Neural cell (in vitro differentiated cells): ENCODE data around the gene TMEM86A. TPM values are rescaled to one million over a fixed set of nuclear protein-coding genes. Genes with fewer than 3 reads are reported as not detected.

Experiments
- H2AFZ ChIP-seq: fragments of 200-600, 300-800 bp; sonication (generic), shearing (Covaris generic); 2 replicates; pipeline ENCODE4 v1.6.0; 2014; ENCODE audit warnings: low read depth, mild to moderate bottlenecking, antibody characterized with exemption, low read length, moderate library complexity
- H3F3A ChIP-seq: fragments of 200-600 bp; shearing (Covaris generic); 2 replicates; pipeline ENCODE4 v1.6.1; 2016; ENCODE audit warnings: mild to moderate bottlenecking, moderate library complexity, mixed read lengths, antibody characterized with exemption, low read length; ENCODE audit not compliant: insufficient read depth, poor library complexity, severe bottlenecking
- H3K27ac ChIP-seq: fragments of 200-600, 300-800 bp; sonication (generic), shearing (Covaris generic); 2 replicates; pipeline ENCODE4 v1.5.1; 2014; ENCODE audit warnings: mild to moderate bottlenecking, low read length, moderate library complexity
- H3K27me3 ChIP-seq: fragments of 300-800, 200-600 bp; sonication (generic), shearing (Covaris generic); 2 replicates; pipeline ENCODE4 v1.6.0; 2014; ENCODE audit warnings: mild to moderate bottlenecking, low read depth, low read length, moderate library complexity; ENCODE audit not compliant: insufficient read depth
- H3K36me3 ChIP-seq: fragments of 300-800, 200-600 bp; sonication (generic), shearing (Covaris generic); 2 replicates; pipeline ENCODE4 v1.5.1; 2014; ENCODE audit warnings: mild to moderate bottlenecking, antibody characterized with exemption, low read length, moderate library complexity; ENCODE audit not compliant: insufficient read depth
- H3K4me2 ChIP-seq: fragments of 300-800, 200-600 bp; sonication (generic), shearing (Covaris generic); 2 replicates; pipeline ENCODE4 v1.6.0; 2014; ENCODE audit warnings: mild to moderate bottlenecking, low read length
- H3K4me3 ChIP-seq: fragments of 300-800, 200-600 bp; sonication (generic), shearing (Covaris generic); 2 replicates; pipeline ENCODE4 v1.5.1; 2014; ENCODE audit warnings: mild to moderate bottlenecking, low read length, moderate library complexity
- H3K79me2 ChIP-seq: fragments of 200-600 bp; shearing (Covaris generic); replicated peaks from 2 replicates; pipeline ENCODE4 v1.6.0; 2014; ENCODE audit warnings: mild to moderate bottlenecking, low read length, moderate library complexity; ENCODE audit not compliant: insufficient read depth
- H3K9ac ChIP-seq: fragments of 300-800, 200-600 bp; sonication (generic), shearing (Covaris generic); 2 replicates; pipeline ENCODE4 v1.6.1; 2016; ENCODE audit warnings: mild to moderate bottlenecking, low read length, mixed read lengths
- H3K9me2 ChIP-seq: fragments of 200-600 bp; shearing (Covaris generic); 2 replicates; pipeline ENCODE4 v1.6.1; 2016; ENCODE audit warnings: mild to moderate bottlenecking, low read length, mixed read lengths; ENCODE audit not compliant: insufficient read depth
- H3K9me3 ChIP-seq: fragments of 200-600, 300-800 bp; sonication (generic), shearing (Covaris generic); 2 replicates; pipeline ENCODE4 v1.6.1; 2016; ENCODE audit warnings: mild to moderate bottlenecking, mixed run types, low read length, moderate library complexity, mixed read lengths
- H4K20me1 ChIP-seq: fragments of 200-600 bp; shearing (Covaris generic); 2 replicates; pipeline ENCODE4 v1.6.1; 2016; ENCODE audit warnings: mild to moderate bottlenecking, mixed run types; ENCODE audit not compliant: insufficient read depth
- EP300 ChIP-seq: fragments of 450-650 bp; conservative IDR thresholded peaks from 2 replicates; pipeline ENCODE4 v1.6.1; 2014; ENCODE audit warnings: antibody characterized with exemption, mild to moderate bottlenecking, moderate library complexity; ENCODE audit not compliant: poor library complexity, severe bottlenecking
- EZH2 ChIP-seq: fragments of 200-600, 300-800 bp; shearing (Covaris generic), sonication (generic); IDR thresholded peaks from 2 replicates; pipeline ENCODE4 v1.6.1; 2014; ENCODE audit warnings: antibody characterized with exemption, low read length, borderline replicate concordance, mild to moderate bottlenecking; ENCODE audit not compliant: insufficient read depth, poor library complexity, severe bottlenecking
- MXI1 ChIP-seq: fragments of 450-650 bp; conservative IDR thresholded peaks from 2 replicates; pipeline ENCODE4 v1.6.1; 2014; ENCODE audit warnings: antibody characterized with exemption, mild to moderate bottlenecking; ENCODE audit not compliant: poor library complexity, severe bottlenecking
- POLR2AphosphoS5 ChIP-seq: IDR thresholded peaks from 2 replicates; pipeline ENCODE4 v1.6.1; 2012
- RAD21 ChIP-seq: fragments of 450-650 bp; conservative IDR thresholded peaks from 2 replicates; pipeline ENCODE4 v1.6.1; 2014; ENCODE audit warnings: antibody characterized with exemption, mild to moderate bottlenecking, moderate library complexity
- SMC3 ChIP-seq: fragments of 450-650 bp; conservative IDR thresholded peaks from 2 replicates; pipeline ENCODE4 v1.6.1; 2014; ENCODE audit warnings: antibody characterized with exemption, mild to moderate bottlenecking, moderate library complexity; ENCODE audit not compliant: poor library complexity
- TAF1 ChIP-seq: IDR thresholded peaks from 2 replicates; pipeline ENCODE4 v1.6.1; 2012; ENCODE audit warnings: low read depth
- polyA plus RNA-seq: library from polyadenylated mRNA; depleted of rRNA; stranded (reverse); fragments of >200 nt; gene quantifications from 2 replicates; pipeline ENCODE4 v1.2.3, GENCODE V29; 2014
- TF ChIP-seq, protein P1 (sequence below): fragments of 450-650 bp; IDR thresholded peaks from 2 replicates; pipeline ENCODE4 v1.5.1; 2014; ENCODE audit warnings: antibody characterized with exemption, mild to moderate bottlenecking, moderate library complexity; ENCODE audit not compliant: poor library complexity, severe bottlenecking
- TF ChIP-seq, protein P2 (sequence below): IDR thresholded peaks from 2 replicates; pipeline ENCODE4 v1.6.1; 2012; ENCODE audit warnings: borderline replicate concordance

The TMEM86A gene
- polyA plus RNA-seq, 1 donor from 2014 or later = 3.3 TPM

DNA sequence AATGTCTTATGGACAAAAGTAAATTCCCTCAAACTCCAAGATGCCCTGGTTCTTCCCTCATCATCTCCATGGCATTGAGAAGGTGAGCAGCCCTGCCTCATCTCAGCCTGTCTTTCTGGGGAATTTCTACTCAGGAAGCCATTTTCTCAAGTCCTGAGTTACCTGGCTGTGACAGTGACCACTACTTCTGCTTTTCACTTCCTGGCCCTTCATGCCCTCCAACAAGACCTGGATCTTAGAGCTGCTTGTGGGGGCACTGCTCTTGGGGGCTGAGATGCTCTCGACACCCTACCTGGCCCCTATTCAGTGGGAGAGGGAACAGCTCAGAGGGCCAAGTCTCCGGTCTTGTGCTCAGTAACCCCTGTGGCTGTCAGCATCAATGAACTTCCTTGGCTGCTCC lies 32.9 kb downstream of the TMEM86A start:
- Histone ChIP-seq H4K20me1 (no peaks in the 10 kb centered on the region), H3F3A (no peaks in the 10 kb centered on the region), H3K9ac (no peak overlapping the region), H3K27me3 (no peaks in the 10 kb centered on the region), H3K9me3 (no peaks in the 10 kb centered on the region), H3K4me2 (no peak overlapping the region), H3K9me2 (no peaks in the 10 kb centered on the region), H3K36me3 (no peaks in the 10 kb centered on the region), H2AFZ (no peak overlapping the region), H3K79me2 (no peaks in the 10 kb centered on the region), H3K27ac (no peak overlapping the region), H3K4me3 (no peak overlapping the region)
- TF ChIP-seq MXI1 = no peak
- TF ChIP-seq, protein P1, sequence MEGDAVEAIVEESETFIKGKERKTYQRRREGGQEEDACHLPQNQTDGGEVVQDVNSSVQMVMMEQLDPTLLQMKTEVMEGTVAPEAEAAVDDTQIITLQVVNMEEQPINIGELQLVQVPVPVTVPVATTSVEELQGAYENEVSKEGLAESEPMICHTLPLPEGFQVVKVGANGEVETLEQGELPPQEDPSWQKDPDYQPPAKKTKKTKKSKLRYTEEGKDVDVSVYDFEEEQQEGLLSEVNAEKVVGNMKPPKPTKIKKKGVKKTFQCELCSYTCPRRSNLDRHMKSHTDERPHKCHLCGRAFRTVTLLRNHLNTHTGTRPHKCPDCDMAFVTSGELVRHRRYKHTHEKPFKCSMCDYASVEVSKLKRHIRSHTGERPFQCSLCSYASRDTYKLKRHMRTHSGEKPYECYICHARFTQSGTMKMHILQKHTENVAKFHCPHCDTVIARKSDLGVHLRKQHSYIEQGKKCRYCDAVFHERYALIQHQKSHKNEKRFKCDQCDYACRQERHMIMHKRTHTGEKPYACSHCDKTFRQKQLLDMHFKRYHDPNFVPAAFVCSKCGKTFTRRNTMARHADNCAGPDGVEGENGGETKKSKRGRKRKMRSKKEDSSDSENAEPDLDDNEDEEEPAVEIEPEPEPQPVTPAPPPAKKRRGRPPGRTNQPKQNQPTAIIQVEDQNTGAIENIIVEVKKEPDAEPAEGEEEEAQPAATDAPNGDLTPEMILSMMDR = no peak
- no peak for TF ChIP-seq POLR2AphosphoS5
- TF ChIP-seq, protein P2, sequence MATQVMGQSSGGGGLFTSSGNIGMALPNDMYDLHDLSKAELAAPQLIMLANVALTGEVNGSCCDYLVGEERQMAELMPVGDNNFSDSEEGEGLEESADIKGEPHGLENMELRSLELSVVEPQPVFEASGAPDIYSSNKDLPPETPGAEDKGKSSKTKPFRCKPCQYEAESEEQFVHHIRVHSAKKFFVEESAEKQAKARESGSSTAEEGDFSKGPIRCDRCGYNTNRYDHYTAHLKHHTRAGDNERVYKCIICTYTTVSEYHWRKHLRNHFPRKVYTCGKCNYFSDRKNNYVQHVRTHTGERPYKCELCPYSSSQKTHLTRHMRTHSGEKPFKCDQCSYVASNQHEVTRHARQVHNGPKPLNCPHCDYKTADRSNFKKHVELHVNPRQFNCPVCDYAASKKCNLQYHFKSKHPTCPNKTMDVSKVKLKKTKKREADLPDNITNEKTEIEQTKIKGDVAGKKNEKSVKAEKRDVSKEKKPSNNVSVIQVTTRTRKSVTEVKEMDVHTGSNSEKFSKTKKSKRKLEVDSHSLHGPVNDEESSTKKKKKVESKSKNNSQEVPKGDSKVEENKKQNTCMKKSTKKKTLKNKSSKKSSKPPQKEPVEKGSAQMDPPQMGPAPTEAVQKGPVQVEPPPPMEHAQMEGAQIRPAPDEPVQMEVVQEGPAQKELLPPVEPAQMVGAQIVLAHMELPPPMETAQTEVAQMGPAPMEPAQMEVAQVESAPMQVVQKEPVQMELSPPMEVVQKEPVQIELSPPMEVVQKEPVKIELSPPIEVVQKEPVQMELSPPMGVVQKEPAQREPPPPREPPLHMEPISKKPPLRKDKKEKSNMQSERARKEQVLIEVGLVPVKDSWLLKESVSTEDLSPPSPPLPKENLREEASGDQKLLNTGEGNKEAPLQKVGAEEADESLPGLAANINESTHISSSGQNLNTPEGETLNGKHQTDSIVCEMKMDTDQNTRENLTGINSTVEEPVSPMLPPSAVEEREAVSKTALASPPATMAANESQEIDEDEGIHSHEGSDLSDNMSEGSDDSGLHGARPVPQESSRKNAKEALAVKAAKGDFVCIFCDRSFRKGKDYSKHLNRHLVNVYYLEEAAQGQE = no peak
- no peak for TF ChIP-seq RAD21
- TF ChIP-seq TAF1 = no peak
- TF ChIP-seq SMC3 = no peak
- TF ChIP-seq EP300 = no peak
- no peak for TF ChIP-seq EZH2

DNA sequence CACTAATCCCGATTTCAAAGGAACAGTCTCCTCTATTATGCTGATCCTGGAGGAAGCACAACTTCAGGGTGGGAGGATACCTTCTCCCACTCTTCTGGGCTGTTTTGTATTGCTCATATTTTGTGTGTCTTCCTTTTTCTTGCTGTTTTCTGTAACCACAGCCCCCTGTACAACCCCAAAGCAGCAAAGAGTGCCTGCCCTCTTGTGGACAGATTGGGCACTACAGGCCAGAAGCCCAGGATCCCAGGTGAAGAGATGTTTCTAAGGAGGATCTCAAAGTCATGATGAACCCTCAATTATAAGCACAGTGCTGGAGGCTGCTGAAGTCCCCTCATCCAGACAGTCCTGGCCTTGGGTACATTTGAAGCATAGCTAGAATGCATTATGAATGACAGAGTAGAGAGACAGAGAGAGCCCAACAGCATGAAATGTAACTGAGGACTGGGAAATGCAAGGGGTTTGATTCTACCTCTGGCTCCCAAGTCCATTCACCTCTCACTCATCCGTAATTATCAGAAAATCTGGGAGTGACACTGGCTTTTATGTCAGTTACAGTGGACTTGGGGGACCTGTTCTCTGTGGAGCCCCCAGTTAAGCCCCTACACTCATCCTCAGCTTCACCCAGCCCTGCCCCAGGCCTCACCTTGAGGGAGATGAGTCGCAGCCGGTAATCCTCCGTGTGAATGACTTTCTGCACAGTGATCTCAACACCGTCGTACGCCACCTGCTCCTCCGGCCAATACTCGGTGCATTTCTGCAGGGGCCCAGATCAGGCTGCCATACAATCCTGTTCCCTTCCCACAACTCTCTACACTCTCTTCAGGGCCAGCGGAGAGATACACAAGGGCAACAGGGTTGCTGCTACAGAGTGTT lies 33.6 kb downstream of the TMEM86A start:
- Histone ChIP-seq H3K27me3 (no peaks in the 10 kb centered on the region), H3K27ac (no peak overlapping the region), H3K4me2 (no peak overlapping the region), H4K20me1 (no peaks in the 10 kb centered on the region), H2AFZ (no peak overlapping the region), H3K79me2 (no peaks in the 10 kb centered on the region), H3F3A (no peaks in the 10 kb centered on the region), H3K36me3 (no peaks in the 10 kb centered on the region), H3K9me2 (no peaks in the 10 kb centered on the region), H3K9me3 (no peaks in the 10 kb centered on the region), H3K9ac (no peak overlapping the region), H3K4me3 (no peak overlapping the region)
- TF ChIP-seq RAD21 (peak; percentile 79), EP300 (no peak), SMC3 (peak; percentile 91), POLR2AphosphoS5 (no peak)
- TF ChIP-seq, protein P2 = no peak
- TF ChIP-seq, protein P1 = peak; percentile 91
